Neural cell (in vitro differentiated cells): ENCODE results near the gene KCNK17.

Source experiments
- CTCF ChIP-seq: fragments of 450-650 bp; IDR thresholded peaks from 2 replicates; pipeline ENCODE4 v1.5.1; 2014; ENCODE audit warnings: antibody characterized with exemption, mild to moderate bottlenecking, moderate library complexity; ENCODE audit not compliant: poor library complexity, severe bottlenecking
- TAF1 ChIP-seq: IDR thresholded peaks from 2 replicates; pipeline ENCODE4 v1.6.1; 2012; ENCODE audit warnings: low read depth

DNA sequence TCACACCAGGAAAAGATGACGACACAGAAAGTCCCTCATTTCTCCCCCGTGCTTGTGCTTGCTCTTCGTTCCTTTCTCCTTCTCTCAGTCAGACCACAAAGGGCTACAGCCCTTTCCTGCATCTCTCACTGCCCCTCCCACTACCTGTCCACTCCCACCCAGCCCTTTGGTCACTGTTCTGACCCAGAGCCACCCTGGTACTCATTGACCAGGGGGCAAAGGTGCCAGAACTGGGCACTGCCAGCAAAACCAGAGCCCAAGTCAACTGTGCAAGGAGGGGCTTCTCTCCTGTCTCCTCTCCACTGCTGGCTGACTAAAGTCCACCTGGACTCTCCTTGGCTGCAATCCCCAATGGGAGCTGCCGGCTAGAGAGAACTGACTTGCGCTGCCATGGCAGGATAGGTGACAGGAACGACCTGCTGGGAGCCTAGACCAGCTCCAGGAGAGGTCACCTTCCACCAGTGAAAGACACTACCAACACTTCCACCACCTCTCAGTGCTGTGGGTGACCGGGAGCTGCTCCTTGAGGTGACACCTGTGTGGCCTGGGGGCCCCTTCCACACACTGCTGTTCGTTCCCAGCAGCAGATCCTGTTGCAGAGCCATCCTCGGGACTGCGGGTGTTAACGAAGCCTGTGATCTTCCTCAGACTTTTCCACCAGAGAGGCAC, 32.8 kb downstream of the KCNK17 start:
- no peak for TF ChIP-seq CTCF
- no peak for TF ChIP-seq TAF1
